Measurements from ENCODE around the gene SLC28A3.

Gene SLC28A3

DNA sequence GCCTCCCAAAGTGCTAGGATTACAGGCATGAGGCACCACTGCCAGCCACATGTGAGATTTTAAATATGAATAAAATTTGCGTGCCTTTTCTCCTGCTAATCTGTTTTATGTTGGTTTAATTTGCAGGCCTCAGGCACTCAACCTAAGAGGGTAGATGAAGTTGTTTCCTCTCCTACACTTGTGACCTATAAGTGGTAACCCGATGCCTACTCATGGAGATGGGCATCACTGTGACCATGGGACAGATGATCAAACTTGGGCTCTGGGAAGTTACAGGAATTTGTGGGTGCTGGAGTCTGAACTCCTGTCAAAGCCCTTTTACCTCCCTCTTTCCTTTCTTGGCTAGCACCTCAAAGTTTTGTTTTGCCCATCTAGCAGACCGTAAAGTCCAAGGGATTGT, 1.1 kb downstream of the SLC28A3 start:
- no peak for DNase-seq

DNA sequence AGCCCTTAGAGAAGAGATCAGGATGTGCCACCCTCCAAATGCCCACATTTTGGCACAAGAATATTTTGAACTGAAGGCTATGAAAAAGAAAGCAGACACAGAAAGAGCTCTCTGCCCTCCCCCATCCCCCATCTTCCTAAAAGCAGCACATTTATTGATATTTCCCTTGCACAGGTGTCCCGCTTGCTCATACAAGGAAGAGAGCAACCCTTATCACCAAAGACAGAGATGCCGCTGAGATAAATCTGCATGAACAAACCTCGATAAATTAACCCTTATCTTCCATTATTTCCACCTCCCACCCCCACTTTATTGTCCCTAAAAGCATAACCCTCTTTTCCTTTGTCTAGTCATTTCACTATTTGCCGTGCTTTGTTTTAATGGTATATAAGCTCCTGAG, 1.8 kb downstream of the SLC28A3 start:
- no peak for DNase-seq

DNA sequence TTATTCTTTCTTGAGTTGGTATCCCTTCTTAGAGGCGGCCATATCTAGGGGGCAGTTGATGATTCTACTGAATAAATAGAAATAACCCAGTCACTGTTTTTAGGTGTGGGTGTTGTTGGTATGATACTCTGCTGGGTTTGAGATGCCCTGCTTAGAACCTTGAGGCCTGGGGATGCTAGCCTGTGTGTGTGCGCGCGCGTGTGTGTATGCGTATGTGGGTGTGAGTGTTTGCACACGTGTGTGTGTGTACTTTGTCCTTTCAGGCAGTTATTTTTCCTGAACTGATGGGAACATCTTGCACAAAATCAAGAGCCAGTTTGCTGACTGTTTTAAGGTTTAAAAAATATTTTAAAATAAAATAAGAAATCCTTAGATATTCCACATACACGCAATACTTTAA, 3.3 kb downstream of the SLC28A3 start:
- no peak for DNase-seq

DNA sequence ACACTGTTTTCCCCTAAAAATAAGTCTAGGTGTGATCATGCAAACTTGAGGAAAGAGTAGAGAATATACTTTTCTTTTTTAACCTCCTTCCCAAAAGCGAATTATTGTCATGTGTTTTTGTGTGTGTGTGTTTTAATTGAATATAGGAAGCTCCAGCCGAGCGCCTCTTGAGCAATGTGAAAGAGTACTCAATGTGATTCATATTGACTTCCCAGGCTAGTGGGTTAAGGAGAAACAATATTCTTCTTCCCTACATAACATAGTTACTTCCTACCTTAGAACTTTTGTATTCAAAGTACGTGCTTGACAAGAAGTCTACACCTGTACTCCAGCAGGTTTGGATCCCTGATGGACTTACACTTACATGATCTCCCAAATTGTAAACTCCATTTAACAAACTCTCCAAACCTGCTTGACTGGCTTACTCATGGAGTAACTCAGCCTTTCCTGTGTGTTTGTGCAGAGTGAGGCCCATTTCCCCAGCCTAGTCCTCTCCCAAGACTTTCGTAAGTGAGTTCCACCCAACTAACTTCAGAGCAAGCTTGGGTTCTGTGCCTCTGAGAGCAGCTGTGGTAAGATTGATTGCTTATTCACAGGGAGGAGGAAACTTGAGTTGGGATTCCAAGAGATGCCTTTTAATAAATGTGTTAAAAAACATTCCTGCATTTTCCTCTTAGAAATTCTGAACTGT, 9.3 kb downstream of the SLC28A3 start:
- DNase-seq = no peak

DNA sequence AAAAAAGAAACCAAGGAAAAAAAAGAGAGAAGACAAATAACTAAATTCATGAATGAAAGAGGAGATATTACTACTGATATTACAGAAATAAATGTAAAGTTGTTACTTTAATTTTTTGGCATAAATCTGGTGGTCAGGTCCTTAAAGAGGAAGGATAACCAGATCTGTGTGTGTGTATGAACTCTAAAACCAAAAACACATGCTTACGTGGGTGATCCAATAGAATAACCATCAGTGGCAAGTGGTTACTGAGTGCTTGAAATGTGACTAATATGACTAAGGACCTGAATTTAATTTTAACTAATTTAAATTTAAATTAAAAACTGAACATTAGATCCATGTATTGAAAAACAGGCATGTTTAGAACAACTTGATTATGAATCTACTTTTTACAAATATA, 10.3 kb downstream of the SLC28A3 start:
- no peak for DNase-seq

DNA sequence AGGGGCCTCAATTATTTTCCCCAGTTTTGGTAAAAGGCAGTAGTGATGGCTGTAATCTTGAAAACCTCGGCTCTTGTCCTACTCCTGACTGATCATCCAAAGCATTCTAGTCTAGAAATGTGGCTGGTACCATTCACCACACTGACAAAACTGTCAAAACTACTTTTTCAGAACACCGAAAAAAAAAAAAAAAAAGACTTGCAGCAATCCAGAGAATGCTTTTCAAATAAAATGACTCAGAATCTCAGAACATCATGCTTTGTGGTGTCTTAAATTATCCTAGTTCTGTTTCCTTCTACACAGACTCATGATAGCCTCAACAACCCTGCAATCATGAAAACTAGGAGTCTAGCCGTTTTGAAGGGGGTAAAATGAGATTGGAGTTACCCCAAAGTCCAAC, 13.4 kb downstream of the SLC28A3 start:
- no peak for DNase-seq

- no peak for DNase-seq
Measured at GRCh38 chr9:84325347-84325973, 15.1 kb downstream of the SLC28A3 start.

DNA sequence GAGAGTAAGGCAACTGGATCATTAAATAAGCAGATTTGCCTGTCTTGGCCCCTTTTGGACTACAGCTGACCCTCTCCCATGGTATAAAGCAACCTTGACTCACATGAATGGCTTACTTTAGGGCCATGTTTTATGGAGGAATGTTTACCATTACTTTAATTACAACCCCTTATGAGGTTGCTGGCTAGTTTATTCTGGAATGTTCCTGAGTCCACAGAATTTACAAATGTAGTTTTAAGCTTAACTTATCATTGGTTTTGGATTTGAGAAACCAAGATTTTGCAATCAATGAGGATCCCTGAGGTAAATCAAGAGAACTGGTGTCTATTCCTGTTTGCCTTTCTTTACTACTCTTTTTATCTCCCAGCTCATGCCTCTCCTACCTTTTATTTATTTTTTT, 15.7 kb downstream of the SLC28A3 start:
- DNase-seq = no peak

- DNase-seq = no peak
Measured at GRCh38 chr9:84323858-84324257, 16.7 kb downstream of the SLC28A3 start.

DNA sequence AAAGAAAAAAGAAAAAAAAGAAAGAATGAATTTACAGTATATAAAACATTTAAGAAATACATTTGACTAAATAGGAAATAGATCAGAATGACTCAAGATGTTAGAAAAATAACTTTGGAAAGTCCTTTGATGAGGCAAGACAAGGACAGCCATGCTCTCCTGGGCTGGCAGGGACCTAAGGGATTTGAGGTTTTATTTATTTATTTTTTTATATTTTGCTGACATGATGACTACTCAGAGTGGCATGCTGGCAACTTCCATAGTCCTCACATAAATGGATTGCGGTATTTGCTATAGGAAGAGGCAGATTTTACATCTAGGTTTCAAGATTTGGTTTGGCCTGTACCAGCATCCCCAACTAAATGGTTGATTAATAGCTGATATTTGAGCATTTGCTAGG, 17.7 kb downstream of the SLC28A3 start:
- no peak for DNase-seq

GRCh38 chr9:84320231-84320630, 20.3 kb downstream of the SLC28A3 start:
- DNase-seq = no peak

- DNase-seq = no peak
Measured at GRCh38 chr9:84319632-84320031, 20.9 kb downstream of the SLC28A3 start.

- DNase-seq = no peak
Measured at GRCh38 chr9:84318981-84319380, 21.6 kb downstream of the SLC28A3 start.

GRCh38 chr9:84317563-84317962, 23.0 kb downstream of the SLC28A3 start:
- no peak for DNase-seq

- peak; percentile 29 for DNase-seq
Measured at GRCh38 chr9:84315278-84315877, 25.2 kb downstream of the SLC28A3 start.

GRCh38 chr9:84314306-84314705, 26.3 kb downstream of the SLC28A3 start:
- DNase-seq = no peak

DNA sequence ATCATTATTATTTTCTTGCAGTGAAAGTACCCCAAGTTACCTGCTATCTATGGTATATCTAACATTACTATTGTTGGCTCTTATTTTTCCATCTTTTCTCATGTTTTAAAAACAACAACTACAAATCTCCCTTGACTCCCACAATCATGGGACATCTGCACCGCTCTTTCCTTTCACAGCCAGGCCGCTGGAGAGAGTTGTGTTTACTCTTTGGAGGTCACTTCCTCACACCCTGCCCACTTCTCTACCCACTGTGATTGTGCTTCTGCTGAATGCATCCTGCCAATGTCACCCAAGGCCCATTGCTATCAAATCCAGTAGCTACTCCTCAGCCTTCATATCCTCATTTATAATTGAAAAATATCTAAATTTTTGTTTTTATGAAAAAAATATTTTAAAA, 29.7 kb downstream of the SLC28A3 start:
- DNase-seq = no peak

DNA sequence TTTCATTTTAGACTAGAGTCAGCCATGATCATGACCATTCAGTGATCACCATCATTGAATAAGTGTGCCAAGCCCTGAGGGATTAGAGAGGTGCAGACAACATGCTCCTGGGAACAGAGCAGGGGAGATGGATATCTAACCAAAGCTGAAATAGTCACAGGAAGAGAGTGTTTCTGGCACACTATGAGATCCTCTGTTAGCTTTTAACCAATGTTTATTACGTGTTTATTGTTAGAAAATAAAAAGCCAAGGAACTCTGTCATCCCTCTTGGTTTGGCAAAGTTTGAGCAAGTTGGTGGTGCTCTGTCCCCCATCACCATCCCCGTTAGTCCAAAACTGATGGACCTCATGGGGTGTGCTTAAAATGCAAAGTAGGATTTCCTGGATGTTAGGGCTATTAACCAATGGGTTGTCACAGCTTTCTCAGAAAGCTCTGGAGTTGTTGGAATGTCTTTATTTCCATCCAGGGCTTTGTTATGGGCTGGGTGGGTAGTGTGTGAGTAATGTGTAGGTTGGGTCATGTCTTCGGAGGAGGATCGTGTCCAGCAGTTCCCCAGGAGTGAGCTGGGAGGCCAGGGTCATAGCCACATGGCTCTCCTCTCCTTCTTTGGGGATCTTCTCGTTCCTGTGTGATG, 34.9 kb downstream of the SLC28A3 start:
- no peak for DNase-seq

DNA sequence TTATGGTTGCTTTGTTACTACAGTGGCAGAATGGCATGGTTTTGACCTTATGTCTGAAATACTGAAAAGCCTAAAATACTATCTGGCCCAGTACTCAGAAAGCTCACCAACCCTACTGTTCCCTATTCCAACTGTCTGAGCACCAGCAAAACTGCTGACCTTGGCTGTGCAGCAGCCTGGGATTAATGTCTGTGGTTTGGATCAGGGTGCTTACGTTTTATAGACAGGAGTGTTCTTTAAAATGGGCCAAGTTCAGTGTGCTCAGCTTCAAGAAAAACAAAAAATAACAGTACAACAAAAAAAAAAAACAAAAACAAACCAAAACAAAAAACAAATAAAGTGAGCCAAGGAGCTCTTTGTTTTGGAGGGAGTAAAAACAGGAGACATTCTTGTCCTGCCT, 36.4 kb downstream of the SLC28A3 start:
- no peak for DNase-seq

DNA sequence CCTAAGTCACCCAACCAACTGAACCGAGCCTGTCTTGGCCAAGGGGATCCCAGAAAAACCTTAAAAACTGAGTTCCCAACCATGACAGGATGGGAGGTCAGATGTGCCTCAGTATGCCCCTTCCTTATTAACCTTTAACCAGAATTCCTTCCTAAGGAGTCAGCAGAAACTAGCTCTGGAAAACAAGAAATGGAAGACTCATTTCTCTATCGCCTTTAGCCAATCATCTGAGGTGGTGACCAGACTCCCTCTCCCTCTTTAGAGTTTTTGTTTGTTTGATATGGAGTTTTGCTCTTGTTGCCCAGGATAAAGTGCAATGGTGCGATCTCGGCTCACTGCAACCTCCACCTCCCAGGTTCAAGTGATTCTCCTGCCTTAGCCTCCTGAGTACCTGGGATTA, 37.5 kb downstream of the SLC28A3 start:
- DNase-seq = no peak

DNA sequence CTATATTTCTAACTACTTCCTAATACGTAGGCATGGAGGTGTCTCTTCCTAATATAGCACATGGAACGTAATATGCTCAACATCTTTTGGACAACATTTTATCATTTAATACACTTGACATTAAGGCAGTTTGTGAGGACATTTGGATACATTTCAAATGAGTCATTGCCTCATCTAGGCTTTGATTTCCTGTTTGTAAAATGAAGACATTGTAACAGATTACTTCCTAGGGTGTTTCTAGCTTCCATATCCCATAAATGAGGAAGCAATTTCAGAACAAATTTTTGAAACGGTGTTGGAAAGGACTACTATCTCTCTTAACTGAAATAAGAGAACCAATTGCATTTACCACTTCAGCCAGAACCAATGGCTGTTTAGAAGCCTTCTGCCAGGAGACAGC, 38.7 kb downstream of the SLC28A3 start:
- DNase-seq = no peak

DNA sequence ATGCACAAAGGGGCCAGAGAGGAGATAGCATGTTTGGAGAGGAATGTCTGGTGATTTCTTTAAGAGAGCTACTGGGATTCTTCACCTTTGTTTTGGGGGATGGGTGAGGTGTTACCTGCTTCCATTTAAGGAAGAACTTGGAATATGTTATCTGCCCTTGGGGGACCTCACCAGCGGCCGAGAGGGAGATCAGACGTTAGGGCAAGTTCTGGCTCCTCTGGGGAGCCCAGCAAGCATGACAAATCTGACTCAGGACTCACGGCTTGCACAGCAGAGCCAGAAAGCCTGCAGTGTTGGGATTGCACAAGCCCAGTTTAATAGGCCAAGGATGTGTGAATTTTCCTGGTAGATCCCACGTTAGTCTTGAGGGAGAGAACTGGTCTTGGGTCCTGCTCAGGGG, 40.3 kb downstream of the SLC28A3 start:
- DNase-seq = no peak

- DNase-seq = no peak
Measured at GRCh38 chr9:84297162-84297821, 43.3 kb downstream of the SLC28A3 start.
